Aorta (tissue), 4 donors: ENCODE data around the gene APOA4. TPM values are rescaled to one million over a fixed set of nuclear protein-coding genes. Genes with fewer than 3 reads are reported as not detected.

ENCODE experiments used
- polyA plus RNA-seq, 2 donors: library from polyadenylated mRNA; stranded (reverse); fragments of 200-250 nt; gene quantifications; one replicate each; pipeline ENCODE4 v1.2.3, GENCODE V29; 2013
- total RNA-seq, 2 donors: library from RNA; stranded (reverse); fragmentation: NEBNext Ultra II Directional; extraction: Animal tissue kit (Norgen Biotek cat#: 25700); gene quantifications; one replicate each; pipeline ENCODE4 v1.2.1, GENCODE V29; 2021
- donor health status: healthy with polysubstance abuse.
- donor health status: Bipolar disorder and iron deficiency.
- donor health status: DM: no; HTN: no; CAD: no.
- donor health status: DM: yes; HTN: yes; CAD: no.

The APOA4 gene
- total and polyA plus RNA-seq, 4 donors: 0.64 to 457 TPM; not detected in 2

Other genes with a start within 250 kb of the APOA4 start
- gene BUD13, start 50.3 kb downstream of the APOA4 start, total RNA-seq: 10 to 100 TPM; 12.7 to 12.9 TPM
- 10 to 100 TPM; 10.3 to 15.7 TPM for gene BUD13, start 50.3 kb downstream of the APOA4 start, polyA plus RNA-seq
- gene ZPR1, start 35.3 kb downstream of the APOA4 start, total RNA-seq: 10 to 100 TPM; 31.5 to 48.2 TPM
- gene ZPR1, start 35.3 kb downstream of the APOA4 start, polyA plus RNA-seq: 10 to 100 TPM; 19.2 to 21.2 TPM
- not detected for gene APOA5, start 31.4 kb downstream of the APOA4 start, total RNA-seq
- gene APOA5, start 31.4 kb downstream of the APOA4 start, polyA plus RNA-seq: not detected
- gene APOC3, start 6.6 kb upstream of the APOA4 start, total RNA-seq: not detected
- gene APOC3, start 6.6 kb upstream of the APOA4 start, polyA plus RNA-seq: 100 to 1,000 TPM in 1 of 2 donors, not detected in 1; 335 TPM
- not detected for gene APOA1, start 14.3 kb upstream of the APOA4 start, total RNA-seq
- 100 to 1,000 TPM in 1 of 2 donors, 1 to 10 TPM in 1; 1.2 to 416 TPM for gene APOA1, start 14.3 kb upstream of the APOA4 start, polyA plus RNA-seq